NK-92 treated with Interleukin-12 subunit alpha and Interleukin-12 subunit beta, amount 100 ng/mL, for 24 hours (cell line): ENCODE measurements around the gene POLR2J3.
"Not testable (repeated sequence)": the region's sequence is repeated elsewhere in the genome, so short reads cannot be mapped to it uniquely, and the experiment has no call there.

Experiments used
- DNase-seq: peaks from one replicate; lab custom pipeline; 2025; lab: John Stamatoyannopoulos, UW

The POLR2J3 gene

DNA sequence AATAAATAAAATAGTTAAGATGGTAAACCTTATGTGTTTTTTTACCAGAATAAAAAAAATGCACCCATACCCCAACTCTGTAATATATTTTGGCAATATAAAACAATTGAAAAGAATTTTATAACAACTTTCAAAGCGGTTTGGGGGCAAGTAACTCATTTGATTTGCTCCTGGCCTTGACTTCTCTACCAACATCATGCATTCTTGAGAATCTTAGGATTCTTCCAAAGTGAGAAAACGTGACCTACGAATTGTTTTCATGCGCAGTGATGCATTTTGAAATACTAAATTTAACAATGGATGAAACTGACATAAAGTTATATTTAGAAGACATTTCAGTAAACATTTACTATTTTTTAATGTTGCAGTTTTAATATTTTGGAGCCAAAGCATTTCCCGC is 51.6 kb downstream of the POLR2J3 start:
- not testable (repeated sequence) for DNase-seq

DNA sequence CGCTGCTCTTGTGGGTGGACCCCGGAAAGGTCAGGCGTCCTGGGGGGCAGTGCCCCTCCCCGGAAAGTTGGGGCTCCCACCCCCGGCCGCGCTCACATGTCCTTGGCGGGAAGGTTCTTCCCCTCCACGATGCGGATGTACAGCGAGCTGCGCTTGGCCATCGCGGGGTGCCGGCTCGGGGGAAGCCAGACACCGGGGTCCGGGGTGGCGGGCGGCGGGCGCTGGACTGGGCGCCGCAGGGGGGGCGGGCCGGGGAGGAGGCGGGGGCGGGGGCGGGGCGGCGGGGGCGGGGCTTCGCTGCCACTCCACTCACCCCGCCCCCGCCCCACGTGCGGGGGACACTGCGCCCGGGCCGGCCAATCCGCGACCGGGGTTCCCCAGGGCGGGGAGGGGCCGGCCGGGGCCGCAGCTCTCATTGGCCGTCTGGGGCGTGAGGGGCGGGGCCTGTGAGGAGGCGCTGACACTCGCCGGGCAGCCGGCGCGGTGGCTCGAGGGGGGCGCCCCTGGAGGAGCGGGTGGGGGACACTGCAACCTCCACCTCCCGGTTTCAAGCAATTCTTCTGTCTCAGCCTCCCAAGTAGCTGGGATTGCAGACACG is 54.7 kb downstream of the POLR2J3 start, which contains the start of gene RASA4B:
Gene RASA4B (minus strand): TSS at position 228 of the 598 bp plus-strand sequence. CDS start 67 bp downstream, at position 161.
- not testable (repeated sequence) for DNase-seq
